Measurements from ENCODE around the gene NUDT17. TPM values are rescaled to one million over a fixed set of nuclear protein-coding genes. Genes with fewer than 3 reads are reported as not detected.

NUDT17 gene
- polyA plus RNA-seq, 1 of the 3 experiments (the other 2 are of a cell fraction): 8.1 TPM

- TF ChIP-seq MAX (IDR thresholded peaks at IDR 0.05; ENCODE audit: low read depth) (peak; percentile 66; the same call in 1 of the 2 replicates), FOSL2 (IDR thresholded peaks at IDR 0.05; ENCODE audit: borderline replicate concordance, low read depth) (no peak), ELF1 (IDR thresholded peaks at IDR 0.05) (no peak), GATA2 (CRISPR knock-in tag; IDR thresholded peaks at IDR 0.05) (no peak), SIN3A (IDR thresholded peaks at IDR 0.05; ENCODE audit: borderline replicate concordance, low read depth, low read length) (peak; percentile 75; the same call in 1 of the 2 replicates), RAD21 (IDR thresholded peaks at IDR 0.05; ENCODE audit: low read length) (peak; percentile 56), GABPA (IDR thresholded peaks at IDR 0.05; ENCODE audit: low read depth) (peak; percentile 10; the same call in 1 of the 2 replicates), RCOR1 (IDR thresholded peaks at IDR 0.05; ENCODE audit: low read length) (no peak), IRF3 (IDR thresholded peaks at IDR 0.05; ENCODE audit: low read depth, low read length) (no peak), NRF1 (IDR thresholded peaks at IDR 0.05; ENCODE audit: low read depth, low read length) (no peak), PBX3 (IDR thresholded peaks at IDR 0.05) (no peak; the same call in 1 of the 2 replicates)
These were observed at the start of gene NUDT17 (continued) for GRCh38 chr1:145845514-145846161.

GRCh38 chr1:145796753-145797152 lies 48.7 kb upstream of the NUDT17 start:
- no peak for TF ChIP-seq MAX (IDR thresholded peaks at IDR 0.05; ENCODE audit: low read depth)
- TF ChIP-seq REST (IDR thresholded peaks at IDR 0.05; ENCODE audit: low read depth, low read length): no peak
- no peak for TF ChIP-seq JUND (IDR thresholded peaks at IDR 0.05)
- TF ChIP-seq GABPA (IDR thresholded peaks at IDR 0.05; ENCODE audit: low read depth): no peak
- TF ChIP-seq NRF1 (IDR thresholded peaks at IDR 0.05; ENCODE audit: low read depth, low read length): no peak
- TF ChIP-seq SMC3 (IDR thresholded peaks at IDR 0.05; ENCODE audit: low read depth, low read length): no peak
- TF ChIP-seq MEF2A (IDR thresholded peaks at IDR 0.05; ENCODE audit: borderline replicate concordance, low read depth): no peak
- TF ChIP-seq EP300 (IDR thresholded peaks at IDR 0.05; ENCODE audit: borderline replicate concordance in 1 of 2, low read depth in 1 of 2, low read length in 1 of 2): no peak
- TF ChIP-seq FOXJ3 (CRISPR knock-in tag; IDR thresholded peaks at IDR 0.05): no peak
- H2AFZ ChIP-seq (ENCODE audit: low read depth): no peak overlapping the region
- ChIA-PET POLR2A (interaction anchor here (0.7 kb wide), 1 partner anchor 14 kb away, joined by 3 read pairs; no protein-coding TSS in a partner anchor), CTCF (no interaction called here)
- no peaks in the 10 kb centered on the region for H3K9me2 ChIP-seq
- H3K9me3 ChIP-seq: peaks cover 7% of the 10 kb centered on the region; the same call in 1 of the 2 replicates
- no peak overlapping the region for H3K4me2 ChIP-seq
- peaks cover 63% of the 10 kb centered on the region; the same call in 1 of the 2 replicates for H3K79me2 ChIP-seq (ENCODE audit: insufficient read depth)
- WGBS (ENCODE audit: low lambda C conversion rate): 50% methylated on average over 1 of the region's 1 CpG
- H3K27me3 ChIP-seq (ENCODE audit: insufficient read depth): no peaks in the 10 kb centered on the region
- no peak overlapping the region for H3K9ac ChIP-seq
- peaks cover 0 to 18% of the 10 kb centered on the region in 2 experiments for H3K36me3 ChIP-seq (replicated peaks in 1 of 2; ENCODE audit: control insufficient read depth in 1 of 2, insufficient read depth in 2 of 2, low read length in 1 of 2)
- H3F3A ChIP-seq (replicated peaks; ENCODE audit: insufficient read depth): no peaks in the 10 kb centered on the region
- H4K20me1 ChIP-seq (ENCODE audit: insufficient read depth): 0 out of 2 replicates have a peak, but pooled peaks cover 2% of the 10 kb centered on the region
- H3K4me1 ChIP-seq (ENCODE audit: control insufficient read depth in 1 of 2, insufficient read depth in 2 of 2, low read depth in 1 of 2, low read length in 1 of 2): no peaks in the 10 kb centered on the region
- H3K27ac ChIP-seq (ENCODE audit: low read depth in 2 of 2, low read length in 1 of 2): no peak overlapping the region
- DNase-seq: no peak
- H3K4me3 ChIP-seq (ENCODE audit: low read depth in 2 of 2, low read length in 1 of 2): no peak overlapping the region
